Brain pericyte (primary cell): Measurements from ENCODE around the gene TAC4.

Experiments used
- DNase-seq: peaks from one replicate; pipeline ENCODE4 v3.0.0-alpha.2; 2012; ENCODE audit warnings: low read depth, low spot score

Gene TAC4

GRCh38 chr17:49873466-49873865, 25.6 kb upstream of the TAC4 start:
- no peak for DNase-seq

GRCh38 chr17:49872754-49873377, 25.0 kb upstream of the TAC4 start:
- DNase-seq: no peak

GRCh38 chr17:49871211-49871610, 23.3 kb upstream of the TAC4 start:
- no peak for DNase-seq

GRCh38 chr17:49870298-49870697, 22.4 kb upstream of the TAC4 start:
- DNase-seq: no peak

GRCh38 chr17:49869038-49869374, 21.1 kb upstream of the TAC4 start:
- DNase-seq: no peak

- DNase-seq: no peak
Observed at GRCh38 chr17:49866882-49867413, 19.1 kb upstream of the TAC4 start.

- no peak for DNase-seq
Observed at GRCh38 chr17:49866019-49866380, 18.1 kb upstream of the TAC4 start.

GRCh38 chr17:49862781-49863331, 15.0 kb upstream of the TAC4 start:
- no peak for DNase-seq

- no peak for DNase-seq
Observed at GRCh38 chr17:49861150-49861884, 13.4 kb upstream of the TAC4 start.

GRCh38 chr17:49859991-49860953, 12.4 kb upstream of the TAC4 start:
- no peak for DNase-seq

GRCh38 chr17:49858796-49859195, 10.9 kb upstream of the TAC4 start:
- no peak for DNase-seq

- no peak for DNase-seq
Observed at GRCh38 chr17:49854126-49854525, 6.3 kb upstream of the TAC4 start.

GRCh38 chr17:49853470-49854015, 5.7 kb upstream of the TAC4 start:
- DNase-seq: no peak

GRCh38 chr17:49851387-49852291, 3.8 kb upstream of the TAC4 start:
- DNase-seq: no peak

- DNase-seq: no peak
Observed at GRCh38 chr17:49850772-49851386, 3.0 kb upstream of the TAC4 start.

- no peak for DNase-seq
Observed at GRCh38 chr17:49850218-49850610, 2.3 kb upstream of the TAC4 start.

- DNase-seq: no peak
Observed at GRCh38 chr17:49848739-49849138, 870 bp upstream of the TAC4 start.

GRCh38 chr17:49846938-49847712, 744 bp downstream of the TAC4 start:
- no peak for DNase-seq

GRCh38 chr17:49845321-49845720, 2.5 kb downstream of the TAC4 start:
- no peak for DNase-seq
